Activated naive CD8-positive, alpha-beta T cell treated with anti-CD3 and anti-CD28 coated beads, Interleukin-2, amount 10 ng/mL, durations not matched to agents 7 days and 5 days (primary cell): ENCODE measurements around the gene REEP5. TPM values are rescaled to one million over a fixed set of nuclear protein-coding genes. Genes with fewer than 3 reads are reported as not detected.
"Not testable (repeated sequence)": the region's sequence is repeated elsewhere in the genome, so short reads cannot be mapped to it uniquely, and the experiment has no call there.

Experiments used
- ATAC-seq: fragments of 150-1000 bp; cut with Tn5 transposase; one replicate; pipeline ENCODE4 v1.10.0; 2021; ENCODE audit warnings: low read depth, moderate library complexity
- POLR2A ChIA-PET: fragments of 350-600 bp; sonication (Branson Sonifier 250); formaldehyde crosslinking; loops from one replicate; lab custom pipeline; 2021; ENCODE audit warnings: antibody characterized with exemption; lab: Charles Lee
- DNase-seq: peaks from one replicate; pipeline ENCODE4 v3.0.0; 2021
- H3K27ac Mint-ChIP-seq: one replicate; pipeline ENCODE4 v1.8.0; 2022; ENCODE audit warnings: mild to moderate bottlenecking, mixed read lengths
- H3K27me3 Mint-ChIP-seq: one replicate; pipeline ENCODE4 v1.8.0; 2022; ENCODE audit warnings: mild to moderate bottlenecking, moderate library complexity, mixed read lengths
- H3K36me3 Mint-ChIP-seq: one replicate; pipeline ENCODE4 v1.8.0; 2021; ENCODE audit warnings: mild to moderate bottlenecking, mixed read lengths
- H3K4me1 Mint-ChIP-seq: one replicate; pipeline ENCODE4 v1.8.0; 2021; ENCODE audit warnings: mixed read lengths
- H3K4me3 Mint-ChIP-seq: one replicate; pipeline ENCODE4 v1.8.0; 2022; ENCODE audit warnings: mild to moderate bottlenecking, moderate library complexity, mixed read lengths
- H3K9me3 Mint-ChIP-seq: one replicate; pipeline ENCODE4 v1.8.0; 2021; ENCODE audit warnings: mixed read lengths
- total RNA-seq, 2 experiments: library from RNA; stranded (reverse); gene quantifications; one replicate each; pipeline ENCODE4 v1.2.3, GENCODE V29; 2021

REEP5 gene
- total RNA-seq, result 10 to 100 TPM; 59.0 to 65.8 TPM

DNA sequence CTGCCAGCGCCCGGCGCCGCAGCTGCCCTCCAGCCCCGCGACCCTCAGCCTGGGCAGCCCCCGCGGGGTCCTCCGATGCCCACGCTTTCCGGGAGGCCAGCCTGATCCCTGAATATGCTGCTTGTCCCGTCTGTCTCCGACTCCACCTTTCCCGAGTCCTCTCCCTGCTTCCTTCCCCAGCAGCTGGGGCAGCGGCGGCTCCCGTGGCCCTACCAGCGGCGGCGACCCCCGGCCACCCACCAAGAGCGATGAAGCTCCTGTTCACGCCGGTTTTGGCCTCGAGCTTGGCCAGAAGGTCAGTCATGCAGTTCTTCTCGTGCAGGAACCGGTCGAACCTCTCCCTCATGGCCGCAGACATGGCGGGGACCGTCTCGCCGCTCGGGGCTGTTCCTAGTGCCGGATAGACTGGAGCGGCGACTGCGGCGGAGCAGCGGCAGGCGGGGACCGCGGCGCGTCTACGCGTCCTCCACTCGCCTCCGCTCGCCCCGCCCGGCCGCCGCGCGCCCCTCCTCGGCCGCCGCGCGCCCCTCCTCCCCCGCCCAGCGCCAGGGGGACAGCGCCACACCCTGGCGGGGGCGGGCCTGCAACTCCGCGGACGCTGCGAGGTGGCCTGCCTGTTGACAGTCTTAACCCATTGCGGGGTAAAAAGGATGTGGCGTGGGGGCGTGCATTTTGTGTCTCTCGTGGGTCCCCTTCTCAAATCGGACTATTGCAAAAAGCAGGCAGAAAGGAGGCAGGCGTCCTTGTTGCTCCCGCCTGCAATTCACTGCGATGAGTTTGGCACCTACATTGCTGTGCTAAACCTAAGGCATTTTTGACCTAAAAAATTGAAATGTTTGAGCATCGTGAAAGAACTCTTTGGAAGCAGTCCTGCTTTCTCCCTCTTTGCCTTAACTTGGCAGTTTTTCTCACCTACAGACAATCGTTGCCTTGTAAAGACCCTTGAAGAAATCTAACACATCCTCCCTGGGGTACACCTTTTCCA lies at the start of gene REEP5:
Gene REEP5 (minus strand): TSS at position 395 of the 985 bp plus-strand sequence. CDS start 37 bp downstream, at position 358.
- peak within 1 kb of the TSS; percentile 95 for H3K27ac Mint-ChIP-seq
- H3K9me3 Mint-ChIP-seq, result no peaks in the 10 kb centered on the region
- H3K27me3 Mint-ChIP-seq, result no peaks in the 10 kb centered on the region
- ATAC-seq, result peak; percentile 82
- POLR2A ChIA-PET, result interaction anchor here (0.5 to 3.8 kb wide), 17 partner anchors 9 to 230 kb away, joined by 3 to 33 read pairs (median 4); partner anchors contain the start of genes DCP2 and SRP19
- H3K4me3 Mint-ChIP-seq, result peak within 1 kb of the TSS; percentile 93
- H3K4me1 Mint-ChIP-seq, result peaks cover 51% of the 10 kb centered on the region
- peak; percentile 95 for DNase-seq
- H3K36me3 Mint-ChIP-seq, result peaks cover 24% of the 10 kb centered on the region

DNA sequence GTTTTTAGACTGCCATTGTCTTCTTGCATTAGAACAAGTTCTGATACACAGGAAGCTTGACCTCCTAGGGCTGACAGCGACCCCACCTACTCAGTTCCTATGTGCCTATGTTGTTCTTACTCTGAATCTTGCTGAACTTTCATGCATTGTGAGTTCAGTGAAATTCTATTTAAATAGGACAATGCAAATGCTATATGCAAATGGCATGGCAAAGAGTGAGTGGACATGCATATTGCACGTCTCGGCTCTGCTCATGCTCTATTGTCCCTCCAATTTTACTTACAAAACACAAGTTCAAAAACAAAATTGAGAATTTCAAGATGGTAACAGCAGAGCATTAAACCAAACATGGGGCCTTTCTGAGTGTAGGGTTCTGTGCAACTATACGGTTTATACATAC lies 49.2 kb upstream of the REEP5 start:
- no peak for ATAC-seq
- peaks cover 11% of the 10 kb centered on the region for H3K4me1 Mint-ChIP-seq

GRCh38 chr5:112968411-112969106 lies 46.5 kb upstream of the REEP5 start:
- no peak overlapping the region for H3K4me3 Mint-ChIP-seq
- no peak for DNase-seq

More for the DNA sequence above, 49.2 kb upstream of the REEP5 start:
- Mint-ChIP-seq H3K4me3 (no peak overlapping the region), H3K36me3 (no peaks in the 10 kb centered on the region), H3K27ac (no peak overlapping the region), H3K27me3 (no peaks in the 10 kb centered on the region), H3K9me3 (no peaks in the 10 kb centered on the region)
- POLR2A ChIA-PET, result no interaction called here
- DNase-seq, result no peak

GRCh38 chr5:112967520-112968083 lies 45.6 kb upstream of the REEP5 start:
- Mint-ChIP-seq H3K4me3 (no peak overlapping the region), H3K4me1 (peaks cover 14% of the 10 kb centered on the region), H3K36me3 (no peaks in the 10 kb centered on the region), H3K9me3 (no peaks in the 10 kb centered on the region), H3K27ac (no peak overlapping the region), H3K27me3 (no peaks in the 10 kb centered on the region)
- POLR2A ChIA-PET, result interaction anchor here (2.3 kb wide), 1 partner anchor 9 kb away, joined by 12 read pairs; the partner anchor contains the start of gene DCP2
- ATAC-seq (no peak), DNase-seq (no peak)

More at GRCh38 chr5:112968411-112969106, 46.5 kb upstream of the REEP5 start:
- Mint-ChIP-seq H3K27ac (no peak overlapping the region), H3K27me3 (no peaks in the 10 kb centered on the region), H3K36me3 (no peaks in the 10 kb centered on the region), H3K9me3 (no peaks in the 10 kb centered on the region), H3K4me1 (peaks cover 9% of the 10 kb centered on the region)
- no peak for ATAC-seq
- POLR2A ChIA-PET, result interaction anchor here (2.3 kb wide), 1 partner anchor 8 kb away, joined by 12 read pairs; the partner anchor contains the start of gene DCP2

- no peak overlapping the region for H3K4me3 Mint-ChIP-seq
- DNase-seq (no peak), ATAC-seq (no peak)
- no peaks in the 10 kb centered on the region for H3K27me3 Mint-ChIP-seq
- no peaks in the 10 kb centered on the region for H3K9me3 Mint-ChIP-seq
- no peaks in the 10 kb centered on the region for H3K36me3 Mint-ChIP-seq
- peaks cover 14% of the 10 kb centered on the region for H3K4me1 Mint-ChIP-seq
- H3K27ac Mint-ChIP-seq, result no peak overlapping the region
- POLR2A ChIA-PET, result no interaction called here
Observed at GRCh38 chr5:112965733-112966306, 43.8 kb upstream of the REEP5 start.

DNA sequence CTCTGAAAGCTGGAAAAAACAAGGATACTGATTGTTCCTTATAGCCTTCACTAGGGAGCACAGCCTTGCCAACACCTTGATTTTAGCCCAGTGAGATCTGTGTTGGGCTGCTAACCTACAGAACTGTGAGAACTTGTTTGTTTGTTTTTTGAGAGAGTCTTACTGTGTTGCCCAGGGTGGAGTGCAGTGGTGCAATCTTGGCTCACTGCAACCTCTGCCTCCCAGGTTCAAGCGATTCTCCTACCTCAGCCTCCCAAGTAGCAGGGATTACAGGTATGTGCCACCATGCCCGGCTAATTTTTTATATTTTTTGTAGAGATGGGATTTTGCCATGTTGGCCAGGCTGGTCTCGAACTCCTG lies 41.3 kb upstream of the REEP5 start:
- Mint-ChIP-seq H3K4me1 (peaks cover 30% of the 10 kb centered on the region), H3K4me3 (peak overlapping the region; percentile 33)
- POLR2A ChIA-PET, result interaction anchor here (1.0 to 1.6 kb wide), 2 partner anchors 13 to 33 kb away, joined by 3 to 5 read pairs; partner anchors contain the start of gene DCP2
- H3K9me3 Mint-ChIP-seq, DNase-seq, H3K36me3 Mint-ChIP-seq, H3K27ac Mint-ChIP-seq, H3K27me3 Mint-ChIP-seq, ATAC-seq: not testable (repeated sequence)

GRCh38 chr5:112960863-112961504 lies 39.0 kb upstream of the REEP5 start:
- POLR2A ChIA-PET, result interaction anchor here (0.6 to 1.7 kb wide), 2 partner anchors 39 to 88 kb away, joined by 3 to 4 read pairs; partner anchors contain the start of gene REEP5
- H3K4me3 Mint-ChIP-seq, result no peak overlapping the region
- H3K4me1 Mint-ChIP-seq, result peaks cover 30% of the 10 kb centered on the region
- H3K9me3 Mint-ChIP-seq, result no peaks in the 10 kb centered on the region
- no peak for DNase-seq
- no peak overlapping the region for H3K27ac Mint-ChIP-seq
- H3K36me3 Mint-ChIP-seq, result no peaks in the 10 kb centered on the region
- no peaks in the 10 kb centered on the region for H3K27me3 Mint-ChIP-seq
- no peak for ATAC-seq

DNA sequence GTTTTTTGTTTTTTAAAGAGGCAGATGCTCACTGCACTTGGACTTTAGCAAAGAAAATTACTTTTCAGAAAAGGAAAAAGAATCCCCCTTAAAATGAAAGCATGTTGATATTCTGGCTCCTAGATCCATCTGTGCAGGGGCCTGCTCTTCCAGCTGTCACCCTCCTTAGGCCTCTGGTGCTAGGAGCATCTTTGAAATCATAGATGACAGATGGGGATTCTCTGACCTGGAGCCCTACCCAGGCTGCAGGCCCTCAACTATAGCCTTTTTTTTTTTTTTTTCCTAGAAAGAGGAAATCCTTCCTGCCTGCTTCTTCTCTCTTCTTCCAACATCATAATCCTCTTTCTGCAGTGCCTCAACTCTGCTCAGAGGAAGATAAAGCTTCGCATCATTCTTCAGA lies 38.3 kb upstream of the REEP5 start:
- Mint-ChIP-seq H3K4me1 (peaks cover 30% of the 10 kb centered on the region), H3K9me3 (no peaks in the 10 kb centered on the region)
- DNase-seq, result no peak

GRCh38 chr5:112959872-112960271 lies 37.8 kb upstream of the REEP5 start:
- not testable (repeated sequence) for DNase-seq, H3K36me3 Mint-ChIP-seq, H3K9me3 Mint-ChIP-seq, H3K4me3 Mint-ChIP-seq, ATAC-seq, H3K27ac Mint-ChIP-seq, H3K27me3 Mint-ChIP-seq
- POLR2A ChIA-PET, result interaction anchor here (1.7 kb wide), 1 partner anchor 38 kb away, joined by 4 read pairs; the partner anchor contains the start of gene REEP5
- H3K4me1 Mint-ChIP-seq, result peaks cover 30% of the 10 kb centered on the region

More for the DNA sequence above, 38.3 kb upstream of the REEP5 start:
- POLR2A ChIA-PET, result interaction anchor here (1.7 kb wide), 1 partner anchor 39 kb away, joined by 4 read pairs; the partner anchor contains the start of gene REEP5
- no peak for ATAC-seq
- no peaks in the 10 kb centered on the region for H3K36me3 Mint-ChIP-seq
- no peak overlapping the region for H3K4me3 Mint-ChIP-seq
- peak overlapping the region; percentile 15 for H3K27ac Mint-ChIP-seq
- H3K27me3 Mint-ChIP-seq, result no peaks in the 10 kb centered on the region

- Mint-ChIP-seq H3K27ac (no peak overlapping the region), H3K27me3 (peaks cover 2% of the 10 kb centered on the region), H3K36me3 (no peaks in the 10 kb centered on the region), H3K9me3 (no peaks in the 10 kb centered on the region), H3K4me1 (peaks cover 22% of the 10 kb centered on the region), H3K4me3 (no peak overlapping the region)
- DNase-seq (no peak), ATAC-seq (no peak)
- POLR2A ChIA-PET, result interaction anchor here (0.8 kb wide), 1 partner anchor 35 kb away, joined by 3 read pairs; no protein-coding TSS in a partner anchor
Observed at GRCh38 chr5:112958093-112959088, 36.4 kb upstream of the REEP5 start.

DNA sequence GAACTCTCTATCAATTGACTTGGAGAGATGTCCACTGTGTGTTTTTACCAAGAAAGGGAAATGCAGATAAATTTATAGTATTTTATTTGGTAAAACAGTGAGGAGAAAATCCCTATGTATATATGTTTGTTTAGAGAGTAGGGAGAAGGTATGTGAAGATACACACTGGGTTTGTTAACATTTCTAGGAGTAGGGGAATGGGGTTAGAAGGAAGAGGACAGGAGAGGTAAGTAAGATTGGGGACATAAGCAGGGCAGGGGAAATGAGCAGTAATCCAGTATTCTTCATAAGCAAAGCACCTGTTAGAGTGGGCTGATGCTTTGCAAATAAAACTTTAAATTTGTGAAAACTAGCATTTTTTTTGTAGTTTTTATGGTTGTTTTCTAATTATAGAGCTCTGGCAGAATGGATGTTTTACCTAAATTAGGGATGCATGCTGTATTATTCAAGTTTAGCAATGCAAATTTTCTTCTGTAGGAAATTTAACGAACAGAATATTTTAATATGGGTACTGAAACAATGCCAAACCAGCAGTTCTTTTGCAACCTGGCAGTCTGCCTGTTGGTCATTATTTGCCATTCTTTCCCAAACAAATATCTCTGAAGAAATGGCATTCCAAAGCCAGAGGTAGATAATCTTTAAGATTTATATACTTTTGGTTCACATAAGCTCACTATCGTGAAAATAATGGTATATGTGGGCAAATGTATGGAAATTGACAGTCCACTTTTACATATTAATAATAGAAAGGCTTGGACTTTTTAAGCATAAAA lies 35.2 kb upstream of the REEP5 start:
- no peaks in the 10 kb centered on the region for H3K9me3 Mint-ChIP-seq
- no peak for ATAC-seq
- H3K4me1 Mint-ChIP-seq, result peaks cover 18% of the 10 kb centered on the region
- peaks cover 9% of the 10 kb centered on the region for H3K27me3 Mint-ChIP-seq
- no peaks in the 10 kb centered on the region for H3K36me3 Mint-ChIP-seq
- no peak for DNase-seq
- no peak overlapping the region for H3K27ac Mint-ChIP-seq
- no peak overlapping the region for H3K4me3 Mint-ChIP-seq
- POLR2A ChIA-PET, result no interaction called here
